SK-N-SH (cell line): ENCODE data around the gene GHDC. TPM values are rescaled to one million over a fixed set of nuclear protein-coding genes. Genes with fewer than 3 reads are reported as not detected.

Experiments used
- CTCF ChIA-PET: fragments of 300-600, 350-600 bp; formaldehyde crosslinking; extraction: SDS; loops from one replicate; lab custom pipeline; 2021; lab: Yijun Ruan, JAX
- POLR2A ChIA-PET: fragments of 350-600 bp; sonication (Branson Sonifier 250); formaldehyde crosslinking; extraction: SDS; loops from one replicate; lab custom pipeline; 2020; ENCODE audit warnings: antibody characterized with exemption, inconsistent platforms; lab: Yijun Ruan, JAX
- DNase-seq: peaks from one replicate; pipeline ENCODE4 v3.0.0; 2012
- H2AFZ ChIP-seq: fragments of 200-600 bp; sonication (generic); 2 replicates; pipeline ENCODE4 v1.8.1; 2016; ENCODE audit warnings: antibody characterized with exemption, mild to moderate bottlenecking, low read depth
- H3F3A ChIP-seq: fragments of 200-600 bp; sonication (generic); replicated peaks from 2 replicates; pipeline ENCODE3; 2016; ENCODE audit warnings: antibody characterized with exemption, mild to moderate bottlenecking; ENCODE audit not compliant: insufficient read depth
- H3K27ac ChIP-seq, 2 experiments: fragments of 200-500 bp in 1 of 2; fragments of 200-600 bp in 1 of 2; sonication (Bioruptor generic) in 1 of 2; sonication (generic), shearing (Covaris generic) in 1 of 2; 2 replicates each; pipeline versions ENCODE4 v1.5.1 to v1.6.1; 2014 to 2016; ENCODE audit warnings: low read depth in 2 of 2, inconsistent platforms in 1 of 2, low read length in 1 of 2, mild to moderate bottlenecking in 1 of 2, mixed read lengths in 1 of 2
- H3K27me3 ChIP-seq: fragments of 200-600 bp; sonication (generic), shearing (Covaris generic); 2 replicates; pipeline ENCODE4 v1.6.1; 2016; ENCODE audit warnings: mixed run types; ENCODE audit not compliant: insufficient read depth
- H3K36me3 ChIP-seq, 2 experiments: fragments of 200-500 bp in 1 of 2; fragments of 200-600 bp in 1 of 2; sonication (Bioruptor generic) in 1 of 2; sonication (generic) in 1 of 2; replicated peaks in 1 of 2; 2 replicates each; pipeline versions ENCODE3 to v1.5.1; 2014 to 2016; ENCODE audit warnings: low read length in 1 of 2, mild to moderate bottlenecking in 1 of 2; ENCODE audit not compliant: insufficient read depth in 2 of 2, control insufficient read depth in 1 of 2
- H3K4me1 ChIP-seq, 2 experiments: fragments of 200-500 bp in 1 of 2; fragments of 200-600 bp in 1 of 2; sonication (Bioruptor generic) in 1 of 2; sonication (generic), shearing (Covaris generic) in 1 of 2; 2 replicates each; pipeline versions ENCODE4 v1.5.1 to v1.6.1; 2014 to 2016; ENCODE audit warnings: low read depth in 1 of 2, low read length in 1 of 2, mixed run types in 1 of 2; ENCODE audit not compliant: insufficient read depth in 2 of 2, control insufficient read depth in 1 of 2
- H3K4me2 ChIP-seq: fragments of 200-600 bp; sonication (generic), shearing (Covaris generic); 2 replicates; pipeline ENCODE4 v1.6.1; 2017; ENCODE audit warnings: mixed run types
- H3K4me3 ChIP-seq, 2 experiments: fragments of 200-500 bp in 1 of 2; fragments of 200-600 bp in 1 of 2; sonication (Bioruptor generic) in 1 of 2; sonication (generic), shearing (Covaris generic) in 1 of 2; 2 replicates each; pipeline versions ENCODE4 v1.5.1 to v1.8.1; 2014 to 2016; ENCODE audit warnings: low read depth in 2 of 2, inconsistent platforms in 1 of 2, low read length in 1 of 2, mild to moderate bottlenecking in 1 of 2, mixed read lengths in 1 of 2, moderate library complexity in 1 of 2
- H3K79me2 ChIP-seq: fragments of 200-600 bp; sonication (generic); 2 replicates; pipeline ENCODE4 v1.8.1; 2017; ENCODE audit warnings: mild to moderate bottlenecking; ENCODE audit not compliant: insufficient read depth
- H3K9ac ChIP-seq: fragments of 200-600 bp; sonication (generic); 2 replicates; pipeline ENCODE4 v1.6.1; 2017; ENCODE audit warnings: mixed run types
- H3K9me2 ChIP-seq: fragments of 200-600 bp; sonication (generic); 2 replicates; pipeline ENCODE4 v1.6.1; 2017; ENCODE audit warnings: mixed run types
- H3K9me3 ChIP-seq: fragments of 200-600 bp; sonication (generic); 2 replicates; pipeline ENCODE4 v1.6.1; 2017; ENCODE audit warnings: mixed run types, mild to moderate bottlenecking, moderate library complexity
- H4K20me1 ChIP-seq: fragments of 200-600 bp; sonication (generic); 2 replicates; pipeline ENCODE4 v1.6.1; 2017; ENCODE audit warnings: mild to moderate bottlenecking, mixed run types; ENCODE audit not compliant: insufficient read depth
- CHD2 ChIP-seq: fragments of 150-350 bp; IDR thresholded peaks from 2 replicates; pipeline ENCODE4 v1.6.1; 2018; ENCODE audit warnings: low read length; ENCODE audit not compliant: partially characterized antibody
- ELF1 ChIP-seq: IDR thresholded peaks from 2 replicates; pipeline ENCODE4 v1.4.0; 2012
- EP300 ChIP-seq, 2 experiments: IDR thresholded peaks; 2 replicates each; pipeline versions ENCODE4 v1.4.0 to v1.6.1; 2012; ENCODE audit warnings: borderline replicate concordance in 1 of 2, low read depth in 1 of 2, low read length in 1 of 2
- GABPA ChIP-seq: IDR thresholded peaks from 2 replicates; pipeline ENCODE4 v1.4.0; 2012; ENCODE audit warnings: low read depth, mild to moderate bottlenecking
- GATA2 ChIP-seq: sonication (generic); formaldehyde crosslinking; IDR thresholded peaks from 2 replicates; pipeline ENCODE4 v1.5.0; 2020; ENCODE audit warnings: mild to moderate bottlenecking, missing genetic modification reagents
- MAX ChIP-seq: IDR thresholded peaks from 2 replicates; pipeline ENCODE4 v1.4.0; 2012; ENCODE audit warnings: low read depth
- MEF2A ChIP-seq: IDR thresholded peaks from 2 replicates; pipeline ENCODE4 v1.4.0; 2012; ENCODE audit warnings: low read depth, borderline replicate concordance
- MXI1 ChIP-seq: IDR thresholded peaks from 2 replicates; pipeline ENCODE4 v1.6.1; 2012; ENCODE audit warnings: mild to moderate bottlenecking, low read depth, low read length, improper control_type of control experiment
- NFIC ChIP-seq: IDR thresholded peaks from 2 replicates; pipeline ENCODE4 v1.4.0; 2012; ENCODE audit warnings: borderline replicate concordance
- NRF1 ChIP-seq: IDR thresholded peaks from 2 replicates; pipeline ENCODE4 v1.6.1; 2012; ENCODE audit warnings: low read depth, mild to moderate bottlenecking, low read length
- PBX3 ChIP-seq: IDR thresholded peaks from 2 replicates; pipeline ENCODE4; 2012
- POLR2AphosphoS5 ChIP-seq: IDR thresholded peaks from 2 replicates; pipeline ENCODE4 v1.6.1; 2012; ENCODE audit warnings: low read depth, low read length
- RAD21 ChIP-seq: IDR thresholded peaks from 2 replicates; pipeline ENCODE4 v1.6.1; 2012; ENCODE audit warnings: mild to moderate bottlenecking, low read length
- SMC3 ChIP-seq: IDR thresholded peaks from 2 replicates; pipeline ENCODE4 v1.6.1; 2012; ENCODE audit warnings: low read depth, low read length, improper control_type of control experiment
- TAF1 ChIP-seq: IDR thresholded peaks from 2 replicates; pipeline ENCODE4 v1.6.1; 2012; ENCODE audit warnings: low read depth, mild to moderate bottlenecking, low read length, moderate library complexity, borderline replicate concordance
- USF1 ChIP-seq: IDR thresholded peaks from 2 replicates; pipeline ENCODE4 v1.4.0; 2012; ENCODE audit warnings: low read depth, borderline replicate concordance
- USF2 ChIP-seq: fragments of 150-350 bp; IDR thresholded peaks from 2 replicates; pipeline ENCODE4 v1.6.1; 2017; ENCODE audit warnings: antibody characterized with exemption, low read length, low read depth, borderline replicate concordance
- YY1 ChIP-seq: IDR thresholded peaks from 2 replicates; pipeline ENCODE4 v1.4.0; 2012; ENCODE audit warnings: low read depth, mild to moderate bottlenecking
- WGBS: methylation state at CpG from one replicate; pipeline ENCODE4 v1.1.6; 2017; ENCODE audit warnings: low lambda C conversion rate; 5-methylcytosine and 5-hydroxymethylcytosine counted together
- polyA plus RNA-seq, 3 experiments: library from polyadenylated mRNA; depleted of rRNA; stranded (reverse); fragments of >200 nt; gene quantifications; 2 replicates each; pipeline ENCODE4 v1.2.3, GENCODE V29; 2012

GHDC gene
- polyA plus RNA-seq (2012; rRNA removed): 15.8 and 18.0 TPM in 2 replicates
- 5.8 and 9.8 TPM in 2 replicates for polyA plus RNA-seq (2012; cell fraction: cytosol; rRNA removed)
- polyA plus RNA-seq (2012; cell fraction: nucleus; rRNA removed): 48.3 and 51.9 TPM in 2 replicates

- peak; percentile 93 for DNase-seq
- WGBS: 18% methylated on average over 24 of the region's 24 CpGs
- peak within 1 kb of the TSS; percentile 61 to 75 for H3K4me3 ChIP-seq
- H3K4me1 ChIP-seq: peaks cover 0 to 12% of the 10 kb centered on the region in 2 experiments; a peak in 1 of 4 replicates
- H3K4me2 ChIP-seq: peak within 1 kb of the TSS; percentile 83
- H3K27me3 ChIP-seq: no peaks in the 10 kb centered on the region
- H3K79me2 ChIP-seq: no peaks in the 10 kb centered on the region
- ChIA-PET POLR2A (interaction anchor here (0.6 to 1.5 kb wide), 5 partner anchors 10 to 300 kb away, joined by 3 to 12 read pairs (median 5); partner anchors contain the start of gene HCRT), CTCF (interaction anchor here (0.8 to 3.7 kb wide), 7 partner anchors 10 to 169 kb away, joined by 3 to 30 read pairs (median 4); partner anchors contain the start of genes HCRT and KCNH4)
- peak within 1 kb of the TSS; percentile 67 for H3K9ac ChIP-seq
- H3K9me3 ChIP-seq: no peaks in the 10 kb centered on the region
- no peaks in the 10 kb centered on the region for H3K9me2 ChIP-seq
- H2AFZ ChIP-seq: peak within 1 kb of the TSS; percentile 88
- H4K20me1 ChIP-seq: no peaks in the 10 kb centered on the region
- H3K27ac ChIP-seq: peak within 1 kb of the TSS in 1 of 2 experiments; percentile 56; a peak in 1 of 4 replicates
- TF ChIP-seq EP300 (IDR thresholded peaks at IDR 0.05; ENCODE audit: borderline replicate concordance in 1 of 2, low read depth in 1 of 2, low read length in 1 of 2) (no peak), GABPA (peak; percentile 74), ELF1 (peak; percentile 95), USF1 (peak; percentile 74; the same call in 1 of the 2 replicates), MAX (peak; percentile 98), CHD2 (peak; percentile 33), PBX3 (0 out of 2 replicates have a peak, but pooled peaks have one; percentile 41), MXI1 (peak; percentile 93), POLR2AphosphoS5 (peak; percentile 42; the same call in 1 of the 2 replicates), NRF1 (no peak), TAF1 (no peak)
- no peaks in the 10 kb centered on the region for H3K36me3 ChIP-seq
- no peaks in the 10 kb centered on the region for H3F3A ChIP-seq
Measured at GRCh38 chr17:42193969-42194899, at the start of gene GHDC. Gene GHDC (minus strand): TSS chr17:42194494. CDS start chr17:42193581, 913 bp downstream.

- ChIA-PET CTCF (interaction anchor here (1.1 to 2.2 kb wide), 2 partner anchors 21 to 68 kb away, joined by 3 to 9 read pairs; no protein-coding TSS in a partner anchor), POLR2A (no interaction called here)
- 90% methylated on average over 5 of the region's 5 CpGs for WGBS
- TF ChIP-seq USF2 (no peak), SMC3 (no peak), MEF2A (no peak), GABPA (no peak), YY1 (no peak), GATA2 (CRISPR knock-in tag) (no peak), NFIC (no peak), RAD21 (no peak)
Measured at GRCh38 chr17:42243493-42243982, 49.2 kb upstream of the GHDC start.

More at GRCh38 chr17:42243493-42243982, 49.2 kb upstream of the GHDC start:
- H3K36me3 ChIP-seq: peaks cover 0 to 6% of the 10 kb centered on the region in 2 experiments
- no peak overlapping the region for H2AFZ ChIP-seq
- no peak overlapping the region for H3K9ac ChIP-seq
- no peaks in the 10 kb centered on the region for H3K9me2 ChIP-seq
- H4K20me1 ChIP-seq: no peaks in the 10 kb centered on the region; the same call in 1 of the 2 replicates
- H3K79me2 ChIP-seq: peaks cover 71% of the 10 kb centered on the region
- H3K4me1 ChIP-seq: peaks cover 0 to 2% of the 10 kb centered on the region in 2 experiments; a peak in 1 of 4 replicates
- H3K9me3 ChIP-seq: no peaks in the 10 kb centered on the region
- H3K27ac ChIP-seq: no peak overlapping the region
- no peaks in the 10 kb centered on the region for H3K27me3 ChIP-seq
- H3K4me2 ChIP-seq: no peak overlapping the region
- H3F3A ChIP-seq: peaks cover 5% of the 10 kb centered on the region
- no peak for DNase-seq
- H3K4me3 ChIP-seq: no peak overlapping the region
